HEK293 (cell line): ENCODE data around the gene PDLIM5.

Experiments used
- CTCF ChIA-PET: fragments of 350-600 bp; formaldehyde crosslinking; extraction: SDS; loops from one replicate; lab custom pipeline; 2021; ENCODE audit warnings: antibody characterized with exemption; lab: Yijun Ruan, JAX
- POLR2A ChIA-PET: fragments of 300-600 bp; formaldehyde crosslinking; extraction: SDS; loops from one replicate; lab custom pipeline; 2020; ENCODE audit warnings: antibody characterized with exemption, inconsistent platforms; lab: Yijun Ruan, JAX
- H3K27ac ChIP-seq: fragments of 200-500 bp; sonication (Bioruptor generic); 2 replicates; pipeline ENCODE4 v1.5.1; 2014; ENCODE audit warnings: low read depth, low read length, control low read depth, inconsistent platforms; ENCODE audit errors: extremely low read depth
- H3K36me3 ChIP-seq, 2 experiments: fragments of 200-500 bp in 1 of 2; sonication (Bioruptor generic) in 1 of 2; 1 replicate in 1 of 2; 2 replicates in 1 of 2; pipeline ENCODE4 v1.5.1; 2014 to 2017; ENCODE audit warnings: inconsistent platforms in 2 of 2, low read length in 2 of 2; ENCODE audit not compliant: control insufficient read depth in 2 of 2, insufficient read depth in 1 of 2
- H3K4me1 ChIP-seq: fragments of 200-500 bp; sonication (Bioruptor generic); 2 replicates; pipeline ENCODE4 v1.5.1; 2014; ENCODE audit warnings: mild to moderate bottlenecking, low read length, inconsistent platforms; ENCODE audit not compliant: control insufficient read depth, insufficient read depth
- H3K4me3 ChIP-seq: 2 replicates; pipeline ENCODE4 v1.5.1; 2011; ENCODE audit warnings: low read depth, mild to moderate bottlenecking, control low read depth, low read length, moderate library complexity
- H3K9me3 ChIP-seq: fragments of 200-500 bp; sonication (Bioruptor generic); 2 replicates; pipeline ENCODE4 v1.5.1; 2014; ENCODE audit warnings: low read depth, low read length, inconsistent platforms; ENCODE audit not compliant: control insufficient read depth, insufficient read depth
- KLF16 ChIP-seq: fragments of 450-650 bp; formaldehyde crosslinking; IDR thresholded peaks from 2 replicates; pipeline ENCODE4 v1.5.1; 2017; ENCODE audit warnings: missing biosample characterization, missing genetic modification characterization
- TRIM28 ChIP-seq: IDR thresholded peaks from 2 replicates; pipeline ENCODE4 v1.6.1; 2011; ENCODE audit warnings: low read length, control low read depth, borderline replicate concordance
- ZFHX2 ChIP-seq: fragments of 450-650 bp; formaldehyde crosslinking; conservative IDR thresholded peaks from 2 replicates; pipeline ENCODE4 v1.5.1; 2016; ENCODE audit warnings: missing biosample characterization, missing genetic modification characterization
- ZNF155 ChIP-seq: fragments of 450-650 bp; formaldehyde crosslinking; IDR thresholded peaks from 2 replicates; pipeline ENCODE4 v1.5.1; 2016; ENCODE audit warnings: missing biosample characterization, missing genetic modification characterization
- ZNF211 ChIP-seq: fragments of 450-650 bp; formaldehyde crosslinking; IDR thresholded peaks from 2 replicates; pipeline ENCODE4 v1.5.1; 2016; ENCODE audit warnings: low read depth, missing biosample characterization, missing genetic modification characterization
- ZNF221 ChIP-seq: fragments of 450-650 bp; formaldehyde crosslinking; IDR thresholded peaks from 2 replicates; pipeline ENCODE4 v1.5.1; 2017; ENCODE audit warnings: missing biosample characterization, missing genetic modification characterization, borderline replicate concordance
- ZNF24 ChIP-seq: fragments of 450-650 bp; formaldehyde crosslinking; IDR thresholded peaks from 2 replicates; pipeline ENCODE4 v1.5.1; 2016; ENCODE audit warnings: missing biosample characterization, missing genetic modification characterization
- ZNF311 ChIP-seq: fragments of 450-650 bp; formaldehyde crosslinking; IDR thresholded peaks from 2 replicates; pipeline ENCODE4 v1.5.1; 2017; ENCODE audit warnings: missing biosample characterization, missing genetic modification characterization, borderline replicate concordance
- ZNF335 ChIP-seq: fragments of 450-650 bp; formaldehyde crosslinking; conservative IDR thresholded peaks from 2 replicates; pipeline ENCODE4 v1.5.1; 2016; ENCODE audit warnings: missing biosample characterization, missing genetic modification characterization
- ZNF391 ChIP-seq: fragments of 450-650 bp; formaldehyde crosslinking; IDR thresholded peaks from 2 replicates; pipeline ENCODE4 v1.5.1; 2016; ENCODE audit warnings: low read depth, missing biosample characterization, missing genetic modification characterization, borderline replicate concordance
- ZNF423 ChIP-seq: fragments of 450-650 bp; formaldehyde crosslinking; IDR thresholded peaks from 2 replicates; pipeline ENCODE4 v1.5.1; 2016; ENCODE audit warnings: missing biosample characterization, missing genetic modification characterization
- ZNF510 ChIP-seq: fragments of 450-650 bp; formaldehyde crosslinking; IDR thresholded peaks from 2 replicates; pipeline ENCODE4 v1.5.1; 2018; ENCODE audit warnings: mild to moderate bottlenecking, missing genetic modification characterization, missing biosample characterization; ENCODE audit not compliant: insufficient replicate concordance
- ZNF560 ChIP-seq: fragments of 450-650 bp; formaldehyde crosslinking; IDR thresholded peaks from 2 replicates; pipeline ENCODE4 v1.5.1; 2017; ENCODE audit warnings: missing biosample characterization, missing genetic modification characterization, borderline replicate concordance
- ZNF776 ChIP-seq: fragments of 450-650 bp; formaldehyde crosslinking; IDR thresholded peaks from 2 replicates; pipeline ENCODE4 v1.5.0; 2017; ENCODE audit warnings: missing biosample characterization, missing genetic modification characterization, borderline replicate concordance
- ZNF777 ChIP-seq: fragments of 450-650 bp; formaldehyde crosslinking; IDR thresholded peaks from 2 replicates; pipeline ENCODE4 v1.5.1; 2017; ENCODE audit warnings: missing biosample characterization, missing genetic modification characterization, borderline replicate concordance
- TF ChIP-seq, protein P1 (sequence below): fragments of 450-650 bp; formaldehyde crosslinking; conservative IDR thresholded peaks from 2 replicates; pipeline ENCODE4 v1.5.1; 2016; ENCODE audit warnings: low read depth, missing biosample characterization, missing genetic modification characterization
- TF ChIP-seq, protein P2 (sequence below): fragments of 450-650 bp; formaldehyde crosslinking; IDR thresholded peaks from 2 replicates; pipeline ENCODE4 v1.5.1; 2016; ENCODE audit warnings: missing biosample characterization, missing genetic modification characterization
- TF ChIP-seq, protein P3 (sequence below): fragments of 450-650 bp; formaldehyde crosslinking; IDR thresholded peaks from 2 replicates; pipeline ENCODE4 v1.5.1; 2016; ENCODE audit warnings: missing biosample characterization, missing genetic modification characterization, low read depth
- TF ChIP-seq, protein P4 (sequence below): fragments of 450-650 bp; formaldehyde crosslinking; IDR thresholded peaks from 2 replicates; pipeline ENCODE4 v1.5.1; 2016; ENCODE audit warnings: missing biosample characterization, missing genetic modification characterization
- TF ChIP-seq, protein P5 (sequence below): fragments of 450-650 bp; formaldehyde crosslinking; conservative IDR thresholded peaks from 2 replicates; pipeline ENCODE4 v1.5.1; 2016; ENCODE audit warnings: low read depth, missing biosample characterization, missing genetic modification characterization

PDLIM5 gene

DNA sequence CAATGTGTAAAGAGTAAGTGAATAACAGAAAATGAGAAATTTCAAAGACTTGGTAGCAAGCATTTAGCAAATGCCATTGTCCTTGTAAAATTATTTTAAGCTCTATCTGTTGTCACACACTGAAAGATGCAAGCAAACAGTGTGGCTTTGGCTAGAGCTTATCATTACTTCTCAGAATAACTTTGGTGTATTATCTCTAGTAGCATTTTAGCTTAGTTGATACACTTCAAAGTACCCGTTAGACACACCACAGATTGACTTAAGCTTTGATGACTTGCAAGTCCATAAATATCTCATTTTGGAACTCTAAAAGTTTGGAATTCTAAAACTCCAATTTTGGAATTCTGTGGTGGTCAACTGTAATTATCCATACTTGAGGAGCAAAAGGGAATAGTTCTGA lies 98.6 kb downstream of the PDLIM5 start:
- H3K27ac ChIP-seq, result no peak overlapping the region
- CTCF ChIA-PET, result interaction anchor here (0.9 kb wide), 1 partner anchor 12 kb away, joined by 3 read pairs; no protein-coding TSS in a partner anchor
- TF ChIP-seq ZNF391 (tag by site-specific recombination), result no peak
- no peak for TF ChIP-seq ZNF776 (tag by site-specific recombination)
- no peak for TF ChIP-seq ZNF510 (tag by site-specific recombination)
- TF ChIP-seq, protein P1, sequence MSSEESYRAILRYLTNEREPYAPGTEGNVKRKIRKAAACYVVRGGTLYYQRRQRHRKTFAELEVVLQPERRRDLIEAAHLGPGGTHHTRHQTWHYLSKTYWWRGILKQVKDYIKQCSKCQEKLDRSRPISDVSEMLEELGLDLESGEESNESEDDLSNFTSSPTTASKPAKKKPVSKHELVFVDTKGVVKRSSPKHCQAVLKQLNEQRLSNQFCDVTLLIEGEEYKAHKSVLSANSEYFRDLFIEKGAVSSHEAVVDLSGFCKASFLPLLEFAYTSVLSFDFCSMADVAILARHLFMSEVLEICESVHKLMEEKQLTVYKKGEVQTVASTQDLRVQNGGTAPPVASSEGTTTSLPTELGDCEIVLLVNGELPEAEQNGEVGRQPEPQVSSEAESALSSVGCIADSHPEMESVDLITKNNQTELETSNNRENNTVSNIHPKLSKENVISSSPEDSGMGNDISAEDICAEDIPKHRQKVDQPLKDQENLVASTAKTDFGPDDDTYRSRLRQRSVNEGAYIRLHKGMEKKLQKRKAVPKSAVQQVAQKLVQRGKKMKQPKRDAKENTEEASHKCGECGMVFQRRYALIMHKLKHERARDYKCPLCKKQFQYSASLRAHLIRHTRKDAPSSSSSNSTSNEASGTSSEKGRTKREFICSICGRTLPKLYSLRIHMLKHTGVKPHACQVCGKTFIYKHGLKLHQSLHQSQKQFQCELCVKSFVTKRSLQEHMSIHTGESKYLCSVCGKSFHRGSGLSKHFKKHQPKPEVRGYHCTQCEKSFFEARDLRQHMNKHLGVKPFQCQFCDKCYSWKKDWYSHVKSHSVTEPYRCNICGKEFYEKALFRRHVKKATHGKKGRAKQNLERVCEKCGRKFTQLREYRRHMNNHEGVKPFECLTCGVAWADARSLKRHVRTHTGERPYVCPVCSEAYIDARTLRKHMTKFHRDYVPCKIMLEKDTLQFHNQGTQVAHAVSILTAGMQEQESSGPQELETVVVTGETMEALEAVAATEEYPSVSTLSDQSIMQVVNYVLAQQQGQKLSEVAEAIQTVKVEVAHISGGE (tag by site-specific recombination), result no peak
- no peak for TF ChIP-seq ZNF221
- TF ChIP-seq ZNF560, result no peak
- TF ChIP-seq ZNF211 (tag by site-specific recombination), result no peak
- TF ChIP-seq, protein P2, sequence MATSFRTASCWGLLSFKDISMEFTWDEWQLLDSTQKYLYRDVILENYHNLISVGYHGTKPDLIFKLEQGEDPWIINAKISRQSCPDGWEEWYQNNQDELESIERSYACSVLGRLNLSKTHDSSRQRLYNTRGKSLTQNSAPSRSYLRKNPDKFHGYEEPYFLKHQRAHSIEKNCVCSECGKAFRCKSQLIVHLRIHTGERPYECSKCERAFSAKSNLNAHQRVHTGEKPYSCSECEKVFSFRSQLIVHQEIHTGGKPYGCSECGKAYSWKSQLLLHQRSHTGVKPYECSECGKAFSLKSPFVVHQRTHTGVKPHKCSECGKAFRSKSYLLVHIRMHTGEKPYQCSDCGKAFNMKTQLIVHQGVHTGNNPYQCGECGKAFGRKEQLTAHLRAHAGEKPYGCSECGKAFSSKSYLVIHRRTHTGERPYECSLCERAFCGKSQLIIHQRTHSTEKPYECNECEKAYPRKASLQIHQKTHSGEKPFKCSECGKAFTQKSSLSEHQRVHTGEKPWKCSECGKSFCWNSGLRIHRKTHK (tag by site-specific recombination), result no peak
- TF ChIP-seq, protein P3, sequence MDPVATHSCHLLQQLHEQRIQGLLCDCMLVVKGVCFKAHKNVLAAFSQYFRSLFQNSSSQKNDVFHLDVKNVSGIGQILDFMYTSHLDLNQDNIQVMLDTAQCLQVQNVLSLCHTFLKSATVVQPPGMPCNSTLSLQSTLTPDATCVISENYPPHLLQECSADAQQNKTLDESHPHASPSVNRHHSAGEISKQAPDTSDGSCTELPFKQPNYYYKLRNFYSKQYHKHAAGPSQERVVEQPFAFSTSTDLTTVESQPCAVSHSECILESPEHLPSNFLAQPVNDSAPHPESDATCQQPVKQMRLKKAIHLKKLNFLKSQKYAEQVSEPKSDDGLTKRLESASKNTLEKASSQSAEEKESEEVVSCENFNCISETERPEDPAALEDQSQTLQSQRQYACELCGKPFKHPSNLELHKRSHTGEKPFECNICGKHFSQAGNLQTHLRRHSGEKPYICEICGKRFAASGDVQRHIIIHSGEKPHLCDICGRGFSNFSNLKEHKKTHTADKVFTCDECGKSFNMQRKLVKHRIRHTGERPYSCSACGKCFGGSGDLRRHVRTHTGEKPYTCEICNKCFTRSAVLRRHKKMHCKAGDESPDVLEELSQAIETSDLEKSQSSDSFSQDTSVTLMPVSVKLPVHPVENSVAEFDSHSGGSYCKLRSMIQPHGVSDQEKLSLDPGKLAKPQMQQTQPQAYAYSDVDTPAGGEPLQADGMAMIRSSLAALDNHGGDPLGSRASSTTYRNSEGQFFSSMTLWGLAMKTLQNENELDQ, result no peak
- no peak for TF ChIP-seq ZNF777 (tag by site-specific recombination)
- TF ChIP-seq ZNF155 (tag by site-specific recombination), result no peak
- TF ChIP-seq, protein P4, sequence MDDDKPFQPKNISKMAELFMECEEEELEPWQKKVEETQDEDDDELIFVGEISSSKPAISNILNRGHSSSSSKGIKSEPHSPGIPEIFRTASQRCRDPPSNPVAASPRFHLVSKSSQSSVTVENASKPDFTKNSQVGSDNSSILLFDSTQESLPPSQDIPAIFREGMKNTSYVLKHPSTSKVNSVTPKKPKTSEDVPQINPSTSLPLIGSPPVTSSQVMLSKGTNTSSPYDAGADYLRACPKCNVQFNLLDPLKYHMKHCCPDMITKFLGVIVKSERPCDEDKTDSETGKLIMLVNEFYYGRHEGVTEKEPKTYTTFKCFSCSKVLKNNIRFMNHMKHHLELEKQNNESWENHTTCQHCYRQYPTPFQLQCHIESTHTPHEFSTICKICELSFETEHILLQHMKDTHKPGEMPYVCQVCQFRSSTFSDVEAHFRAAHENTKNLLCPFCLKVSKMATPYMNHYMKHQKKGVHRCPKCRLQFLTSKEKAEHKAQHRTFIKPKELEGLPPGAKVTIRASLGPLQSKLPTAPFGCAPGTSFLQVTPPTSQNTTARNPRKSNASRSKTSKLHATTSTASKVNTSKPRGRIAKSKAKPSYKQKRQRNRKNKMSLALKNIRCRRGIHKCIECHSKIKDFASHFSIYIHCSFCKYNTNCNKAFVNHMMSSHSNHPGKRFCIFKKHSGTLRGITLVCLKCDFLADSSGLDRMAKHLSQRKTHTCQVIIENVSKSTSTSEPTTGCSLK (tag by site-specific recombination), result no peak
- TF ChIP-seq KLF16 (tag by site-specific recombination), result no peak
- no peak for TF ChIP-seq ZFHX2
- no peak for TF ChIP-seq TRIM28
- TF ChIP-seq, all 188 proteins: peak for 0
- Histone ChIP-seq H3K36me3 (no peaks in the 10 kb centered on the region), H3K9me3 (no peaks in the 10 kb centered on the region), H3K4me1 (no peaks in the 10 kb centered on the region), H3K4me3 (no peak overlapping the region)
- POLR2A ChIA-PET, result no interaction called here

DNA sequence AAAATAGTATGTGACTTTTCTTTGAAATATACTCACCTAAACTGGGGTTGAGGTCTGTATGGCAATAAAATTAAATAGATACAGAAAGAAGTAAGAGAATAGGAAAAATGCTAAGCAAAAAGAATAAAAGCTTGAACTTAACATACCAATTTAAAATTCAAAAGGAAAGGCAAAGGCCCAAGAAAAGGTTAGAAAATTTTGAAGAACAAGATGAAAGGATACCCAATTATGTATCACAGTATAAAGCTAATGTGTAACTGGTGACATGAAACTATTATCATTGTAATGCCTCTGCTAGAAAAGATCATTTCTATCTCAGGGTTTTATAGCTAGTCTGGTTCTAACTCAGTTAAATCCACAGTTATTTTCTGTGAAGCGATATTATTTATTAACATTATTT lies 99.1 kb downstream of the PDLIM5 start:
- POLR2A ChIA-PET, result no interaction called here
- TF ChIP-seq ZNF311 (tag by site-specific recombination), result no peak
- no peak for TF ChIP-seq ZNF335
- TF ChIP-seq ZNF423 (tag by site-specific recombination), result no peak
- TF ChIP-seq ZNF24, result no peak
- TF ChIP-seq, protein P5, sequence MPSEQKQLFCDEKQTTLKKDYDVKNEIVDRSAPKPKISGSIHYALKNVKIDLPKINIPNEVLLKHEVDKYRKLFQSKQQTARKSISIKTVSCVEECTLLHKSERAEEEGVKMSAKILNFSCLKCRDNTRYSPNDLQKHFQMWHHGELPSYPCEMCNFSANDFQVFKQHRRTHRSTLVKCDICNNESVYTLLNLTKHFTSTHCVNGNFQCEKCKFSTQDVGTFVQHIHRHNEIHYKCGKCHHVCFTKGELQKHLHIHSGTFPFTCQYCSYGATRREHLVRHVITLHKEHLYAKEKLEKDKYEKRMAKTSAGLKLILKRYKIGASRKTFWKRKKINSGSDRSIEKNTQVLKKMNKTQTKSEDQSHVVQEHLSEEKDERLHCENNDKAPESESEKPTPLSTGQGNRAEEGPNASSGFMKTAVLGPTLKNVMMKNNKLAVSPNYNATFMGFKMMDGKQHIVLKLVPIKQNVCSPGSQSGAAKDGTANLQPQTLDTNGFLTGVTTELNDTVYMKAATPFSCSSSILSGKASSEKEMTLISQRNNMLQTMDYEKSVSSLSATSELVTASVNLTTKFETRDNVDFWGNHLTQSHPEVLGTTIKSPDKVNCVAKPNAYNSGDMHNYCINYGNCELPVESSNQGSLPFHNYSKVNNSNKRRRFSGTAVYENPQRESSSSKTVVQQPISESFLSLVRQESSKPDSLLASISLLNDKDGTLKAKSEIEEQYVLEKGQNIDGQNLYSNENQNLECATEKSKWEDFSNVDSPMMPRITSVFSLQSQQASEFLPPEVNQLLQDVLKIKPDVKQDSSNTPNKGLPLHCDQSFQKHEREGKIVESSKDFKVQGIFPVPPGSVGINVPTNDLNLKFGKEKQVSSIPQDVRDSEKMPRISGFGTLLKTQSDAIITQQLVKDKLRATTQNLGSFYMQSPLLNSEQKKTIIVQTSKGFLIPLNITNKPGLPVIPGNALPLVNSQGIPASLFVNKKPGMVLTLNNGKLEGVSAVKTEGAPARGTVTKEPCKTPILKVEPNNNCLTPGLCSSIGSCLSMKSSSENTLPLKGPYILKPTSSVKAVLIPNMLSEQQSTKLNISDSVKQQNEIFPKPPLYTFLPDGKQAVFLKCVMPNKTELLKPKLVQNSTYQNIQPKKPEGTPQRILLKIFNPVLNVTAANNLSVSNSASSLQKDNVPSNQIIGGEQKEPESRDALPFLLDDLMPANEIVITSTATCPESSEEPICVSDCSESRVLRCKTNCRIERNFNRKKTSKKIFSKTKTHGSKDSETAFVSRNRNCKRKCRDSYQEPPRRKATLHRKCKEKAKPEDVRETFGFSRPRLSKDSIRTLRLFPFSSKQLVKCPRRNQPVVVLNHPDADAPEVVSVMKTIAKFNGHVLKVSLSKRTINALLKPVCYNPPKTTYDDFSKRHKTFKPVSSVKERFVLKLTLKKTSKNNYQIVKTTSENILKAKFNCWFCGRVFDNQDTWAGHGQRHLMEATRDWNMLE (tag by site-specific recombination), result no peak
- TF ChIP-seq, all 188 proteins: peak for 0
- CTCF ChIA-PET, result interaction anchor here (0.5 kb wide), 1 partner anchor 175 kb away, joined by 3 read pairs; no protein-coding TSS in a partner anchor
- H3K4me3 ChIP-seq, result no peak overlapping the region
- no peak overlapping the region for H3K27ac ChIP-seq
- H3K9me3 ChIP-seq, result no peaks in the 10 kb centered on the region
- H3K4me1 ChIP-seq, result no peaks in the 10 kb centered on the region
- H3K36me3 ChIP-seq, result no peaks in the 10 kb centered on the region
